GM18517 (cell line): Measurements from ENCODE around the gene CLIC5.

Experiments
- ATAC-seq: cut with Tn5 transposase; IDR thresholded peaks from one replicate; pipeline ENCODE4 v1.9.1; 2021; ENCODE audit warnings: mild to moderate bottlenecking, moderate library complexity; ENCODE audit not compliant: unreplicated experiment

CLIC5 gene

DNA sequence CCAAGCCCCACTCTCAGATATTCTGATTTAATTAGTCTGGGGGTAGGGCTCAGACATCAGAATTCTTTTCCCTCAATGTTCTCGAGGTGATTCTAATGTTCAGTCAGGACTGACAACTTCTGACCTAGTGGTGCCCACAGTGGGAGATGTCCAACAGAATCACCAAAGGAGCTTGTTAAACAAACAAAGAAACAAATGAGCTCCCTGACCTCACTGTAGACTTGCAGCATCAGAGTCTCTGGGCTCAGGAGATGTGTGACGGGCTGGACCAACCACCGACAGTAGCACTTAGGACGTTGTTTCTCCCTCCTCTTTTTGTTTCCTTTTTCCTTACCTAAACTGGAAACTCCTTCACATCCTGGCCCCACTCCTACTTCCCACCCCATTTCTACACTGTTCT, 49.3 kb downstream of the CLIC5 start:
- ATAC-seq: no peak

GRCh38 chr6:45965792-45966191, 49.9 kb downstream of the CLIC5 start:
- ATAC-seq: no peak

DNA sequence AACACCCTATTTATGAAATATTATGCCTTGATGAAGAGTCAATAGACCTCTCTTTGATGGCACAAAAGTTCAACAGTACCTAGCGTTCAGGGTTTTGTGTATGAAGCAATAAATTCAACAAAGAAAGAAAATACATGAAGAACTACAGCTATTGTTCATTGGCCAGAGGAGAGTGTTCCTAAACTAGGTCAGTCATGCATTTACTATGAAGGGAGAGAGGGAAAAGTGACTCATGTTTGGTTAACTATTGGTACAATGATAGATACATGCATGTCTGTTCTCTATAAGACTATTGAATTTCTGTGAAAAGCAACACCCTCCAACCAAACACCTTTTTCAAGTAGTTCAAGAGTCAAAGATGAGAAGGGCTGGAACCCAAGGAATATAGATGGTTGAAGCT, 50.7 kb downstream of the CLIC5 start:
- ATAC-seq: no peak

DNA sequence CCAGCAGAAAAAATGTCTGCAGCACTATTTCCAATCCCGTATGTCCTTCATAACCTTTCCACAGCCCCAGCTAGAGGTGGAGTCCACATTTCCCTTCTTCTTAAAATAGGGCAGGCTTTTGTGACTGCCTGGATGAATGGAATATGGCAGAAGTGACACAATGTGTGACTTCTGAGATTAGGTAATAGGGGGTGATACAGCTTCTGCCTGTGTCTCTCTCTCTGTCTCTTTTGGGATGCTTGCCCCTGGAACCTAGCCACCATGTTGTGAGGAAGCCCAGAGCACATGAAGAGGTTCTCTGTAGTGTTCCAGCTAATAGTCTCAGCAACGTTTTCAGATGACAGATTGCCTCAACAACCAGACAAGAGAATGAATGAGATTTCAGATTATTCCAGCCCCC, 51.4 kb downstream of the CLIC5 start:
- ATAC-seq: no peak

DNA sequence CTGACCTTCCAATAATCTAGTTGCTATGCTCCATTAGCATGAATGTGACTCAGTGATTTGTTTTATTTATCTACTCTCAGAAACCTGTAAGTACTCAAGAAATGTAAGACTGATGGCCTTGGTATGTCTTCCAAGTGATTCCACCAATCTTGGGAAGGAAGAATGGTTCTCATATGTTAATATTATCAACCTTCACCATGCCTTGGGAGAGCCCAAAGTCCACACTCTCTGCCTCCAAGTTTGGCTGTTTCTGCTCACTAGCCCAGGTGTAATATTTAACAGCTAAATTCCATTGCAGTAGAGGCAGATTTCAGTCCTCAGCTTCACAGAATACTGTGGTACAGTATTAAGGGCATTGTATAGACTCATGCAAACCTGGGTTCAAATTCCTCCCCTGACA, 51.8 kb downstream of the CLIC5 start:
- ATAC-seq: no peak

DNA sequence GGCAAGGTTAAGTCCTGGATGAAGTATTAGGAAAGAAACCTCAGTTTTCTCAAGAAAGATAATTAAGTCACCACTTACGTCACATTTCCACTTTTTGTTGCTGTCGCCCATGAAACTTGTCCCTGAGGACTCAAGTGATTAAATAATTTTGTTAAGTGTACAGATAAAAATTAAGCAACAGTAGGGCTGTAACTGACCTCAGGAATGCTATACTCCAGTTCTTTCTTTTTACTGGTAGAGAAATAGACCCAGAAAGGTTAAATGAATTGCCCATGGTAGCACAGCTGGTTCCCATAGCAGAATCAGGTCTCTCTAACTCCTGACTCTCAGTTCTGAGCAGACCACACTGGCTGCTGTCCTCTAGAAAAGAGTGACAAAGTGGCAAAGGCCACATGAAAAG, 54.5 kb downstream of the CLIC5 start:
- ATAC-seq: no peak

- no peak for ATAC-seq
These were observed 56.0 kb downstream of the CLIC5 start for GRCh38 chr6:45959534-45960145.

GRCh38 chr6:45956663-45957062, 59.0 kb downstream of the CLIC5 start:
- ATAC-seq: no peak

GRCh38 chr6:45956176-45956575, 59.5 kb downstream of the CLIC5 start:
- ATAC-seq: no peak

DNA sequence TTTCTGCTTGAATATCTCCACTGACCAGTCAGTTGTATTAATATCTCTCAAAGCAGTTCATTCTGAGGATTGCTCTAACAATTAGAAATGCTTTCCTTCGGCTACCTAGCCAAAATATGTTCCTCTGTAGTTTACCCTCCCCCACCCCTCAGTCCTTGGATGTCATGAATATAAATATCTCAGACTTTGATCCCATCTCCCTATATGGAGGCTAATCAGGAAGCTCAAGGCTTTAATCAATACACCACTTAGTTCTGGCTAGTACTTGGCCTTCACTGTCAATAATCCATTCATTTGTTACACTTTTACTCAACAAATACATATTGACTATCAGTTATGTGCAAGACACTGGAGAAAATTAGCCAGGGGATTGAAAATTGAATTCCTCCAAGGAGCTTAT, 60.1 kb downstream of the CLIC5 start:
- ATAC-seq: no peak

- no peak for ATAC-seq
These were observed 63.1 kb downstream of the CLIC5 start for GRCh38 chr6:45952546-45952945.

DNA sequence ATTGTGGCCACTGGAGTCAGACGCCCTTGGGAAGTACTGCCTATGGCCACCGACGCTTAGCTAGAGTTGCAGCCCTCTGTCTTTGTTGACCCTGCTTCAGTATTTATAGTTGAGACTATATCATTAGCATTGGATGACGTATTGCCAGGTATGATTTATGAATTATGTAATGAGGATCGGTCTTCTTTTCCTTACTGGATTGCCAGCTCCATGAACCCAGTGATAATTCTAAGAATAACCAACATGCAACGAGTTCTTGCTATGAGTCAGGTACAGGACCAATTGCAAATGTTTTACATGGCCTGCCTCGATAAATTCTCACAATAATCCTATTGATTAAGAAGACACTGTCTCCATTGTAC, 63.5 kb downstream of the CLIC5 start:
- ATAC-seq: no peak

GRCh38 chr6:45951321-45952167, 64.1 kb downstream of the CLIC5 start:
- no peak for ATAC-seq

DNA sequence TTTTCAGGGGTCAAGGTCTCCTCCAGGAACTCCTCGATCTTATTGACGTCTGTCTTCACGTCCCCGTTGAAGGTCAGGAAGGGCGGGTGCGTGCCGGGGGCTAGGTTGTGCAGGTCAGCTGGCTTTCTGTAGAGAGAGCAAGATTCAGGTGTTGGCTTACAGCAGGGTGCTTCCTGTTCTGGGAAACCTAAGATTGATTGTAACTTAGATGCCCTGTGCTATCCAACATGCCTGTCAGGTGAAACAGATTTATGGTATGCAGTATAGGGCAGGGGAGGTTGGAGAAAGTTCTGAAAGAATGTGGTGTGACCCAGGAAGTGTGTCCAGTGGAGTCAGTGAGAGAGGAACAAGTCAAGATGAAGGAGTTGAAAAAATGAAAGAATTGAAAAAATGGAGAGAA, 66.4 kb downstream of the CLIC5 start:
- ATAC-seq: no peak

DNA sequence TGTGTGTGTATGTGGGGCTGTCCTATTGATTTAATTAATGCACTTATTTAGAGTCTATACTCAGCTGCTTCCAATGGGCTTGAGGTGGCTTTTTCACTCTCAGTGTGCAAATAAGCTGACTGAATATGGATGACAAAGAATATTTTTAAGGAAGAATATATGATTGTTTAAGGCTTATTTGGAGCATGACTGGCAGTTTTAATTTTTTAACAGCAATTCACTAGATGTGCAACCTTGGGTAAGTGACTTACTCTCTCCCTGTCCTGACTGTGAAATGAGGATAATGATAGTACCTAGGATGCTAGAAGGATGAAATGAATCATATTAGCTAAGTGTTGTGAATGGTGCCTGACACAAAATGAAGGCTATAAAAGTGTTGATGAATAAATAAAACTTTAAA, 67.9 kb downstream of the CLIC5 start:
- no peak for ATAC-seq

DNA sequence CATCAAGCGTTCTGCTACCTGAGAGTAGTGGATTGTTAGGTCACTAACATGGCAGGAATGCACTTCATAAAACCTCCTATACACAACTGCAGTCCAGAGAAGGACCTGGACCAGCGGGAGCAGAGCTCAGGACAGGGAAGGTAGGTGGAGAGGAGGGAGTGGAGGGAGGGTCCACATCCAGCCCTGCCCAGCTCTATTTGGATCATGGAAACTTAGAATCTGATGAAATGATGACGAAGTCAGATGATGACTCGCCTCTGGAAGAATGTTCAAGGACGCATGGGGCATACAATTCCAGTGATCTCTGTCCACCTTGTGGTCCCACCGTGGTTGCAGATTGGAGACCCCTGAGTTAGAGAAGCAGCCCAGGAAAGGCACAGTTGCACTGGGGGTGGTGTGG, 68.8 kb downstream of the CLIC5 start:
- ATAC-seq: no peak

GRCh38 chr6:45946352-45946751, 69.3 kb downstream of the CLIC5 start:
- ATAC-seq: no peak

DNA sequence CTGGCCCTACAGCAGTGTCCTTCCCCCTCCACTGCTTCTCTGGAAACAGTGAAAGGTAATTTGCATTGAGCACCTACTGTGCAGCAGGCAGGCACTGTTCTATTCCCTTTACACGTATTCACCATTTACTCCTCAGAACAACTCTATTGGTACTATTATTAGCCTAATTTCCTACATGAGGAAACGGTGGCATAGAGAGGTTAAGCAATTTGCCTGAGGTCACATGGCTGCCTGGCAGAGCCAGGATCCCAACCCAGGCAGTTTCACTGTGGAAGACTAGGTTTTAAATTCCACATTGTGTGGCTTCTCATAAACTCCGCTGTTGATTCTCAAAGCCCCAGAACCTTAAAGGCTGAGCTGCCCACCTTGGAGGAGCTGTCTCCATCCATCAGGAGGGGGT, 72.7 kb downstream of the CLIC5 start:
- no peak for ATAC-seq

- no peak for ATAC-seq
These were observed 81.8 kb downstream of the CLIC5 start for GRCh38 chr6:45933855-45934254.

DNA sequence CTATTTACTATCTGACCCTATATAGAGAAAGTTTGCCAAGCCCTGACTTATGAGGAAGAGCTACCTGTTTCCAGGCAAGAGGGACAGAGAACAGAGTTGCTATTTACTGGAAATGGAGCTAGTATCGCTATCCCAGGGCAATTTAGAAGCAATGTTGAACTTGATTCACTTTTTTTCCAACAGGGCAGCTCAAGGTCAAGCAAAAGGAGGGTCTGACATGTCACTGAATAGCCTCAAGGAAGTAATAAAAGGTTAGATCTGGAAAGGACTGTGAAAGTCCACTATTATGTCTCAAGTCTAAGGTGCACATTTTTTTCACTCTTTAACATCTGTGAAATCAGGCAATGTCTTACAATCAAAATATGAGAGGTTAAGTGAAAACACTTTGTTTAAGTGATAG, 84.4 kb downstream of the CLIC5 start:
- ATAC-seq: no peak

- ATAC-seq: no peak
These were observed 85.1 kb downstream of the CLIC5 start for GRCh38 chr6:45930420-45931040.
